Measurements from ENCODE around the gene NR1H2.

- TF ChIP-seq POLR2A (IDR thresholded peaks at IDR 0.05; ENCODE audit: low read depth, low read length), result no peak
- TF ChIP-seq POLR2AphosphoS5 (IDR thresholded peaks at IDR 0.05; ENCODE audit: low read depth, low read length), result no peak
- no peak for TF ChIP-seq TAF1 (IDR thresholded peaks at IDR 0.05; ENCODE audit: borderline replicate concordance, low read depth, low read length)
Observed at GRCh38 chr19:50380751-50381151, 4.5 kb downstream of the NR1H2 start.

Data from GM12892 (cell line).